ENCODE results near the gene KLF13.

The KLF13 gene

GRCh38 chr15:31357148-31357547, 30.5 kb downstream of the KLF13 start:
- no peak for DNase-seq (ENCODE audit: low read depth)
- TF ChIP-seq CTCF (IDR thresholded peaks at IDR 0.05; ENCODE audit: low read length, missing control alignments): no peak
- H3K4me3 ChIP-seq (replicated peaks; ENCODE audit: low read depth, low read length): no peak overlapping the region

GRCh38 chr15:31358163-31358562, 31.5 kb downstream of the KLF13 start:
- DNase-seq (ENCODE audit: low read depth): no peak
- no peak overlapping the region for H3K4me3 ChIP-seq (replicated peaks; ENCODE audit: low read depth, low read length)
- TF ChIP-seq CTCF (IDR thresholded peaks at IDR 0.05; ENCODE audit: low read length, missing control alignments): no peak

- DNase-seq (ENCODE audit: low read depth): no peak
- TF ChIP-seq CTCF (IDR thresholded peaks at IDR 0.05; ENCODE audit: low read length, missing control alignments): no peak
- H3K4me3 ChIP-seq (replicated peaks; ENCODE audit: low read depth, low read length): no peak overlapping the region
Measured at GRCh38 chr15:31358957-31359701, 32.5 kb downstream of the KLF13 start.

- H3K4me3 ChIP-seq (replicated peaks; ENCODE audit: low read depth, low read length): no peak overlapping the region
- TF ChIP-seq CTCF (IDR thresholded peaks at IDR 0.05; ENCODE audit: low read length, missing control alignments): no peak
- no peak for DNase-seq (ENCODE audit: low read depth)
Measured at GRCh38 chr15:31359702-31360111, 33.1 kb downstream of the KLF13 start.

GRCh38 chr15:31360158-31360561, 33.5 kb downstream of the KLF13 start:
- no peak for DNase-seq (ENCODE audit: low read depth)
- no peak overlapping the region for H3K4me3 ChIP-seq (replicated peaks; ENCODE audit: low read depth, low read length)
- TF ChIP-seq CTCF (IDR thresholded peaks at IDR 0.05; ENCODE audit: low read length, missing control alignments): no peak

GRCh38 chr15:31360843-31361763, 34.5 kb downstream of the KLF13 start:
- DNase-seq (ENCODE audit: low read depth): no peak
- H3K4me3 ChIP-seq (replicated peaks; ENCODE audit: low read depth, low read length): no peak overlapping the region
- no peak for TF ChIP-seq CTCF (IDR thresholded peaks at IDR 0.05; ENCODE audit: low read length, missing control alignments)

All from fibroblast of pulmonary artery (primary cell).